Naive thymus-derived CD8-positive, alpha-beta T cell (primary cell): Measurements from ENCODE around the gene TRIM47. TPM values are rescaled to one million over a fixed set of nuclear protein-coding genes. Genes with fewer than 3 reads are reported as not detected.

Experiments used
- ATAC-seq, 2 donors: fragments of 150-1000 bp; cut with Tn5 transposase in 1 of 2; sonication (Bioruptor Pico), chemical (Tn5 transposase) in 1 of 2; 1 replicate in 1 of 2; 2 replicates in 1 of 2; pipeline ENCODE4 v1.10.0; 2021; ENCODE audit warnings: mild to moderate bottlenecking in 2 of 2, moderate library complexity in 2 of 2
- POLR2A ChIA-PET: fragments of 350-600 bp; sonication (Branson Sonifier 250); formaldehyde crosslinking; loops from one replicate; lab custom pipeline; 2021; ENCODE audit warnings: antibody characterized with exemption; lab: Charles Lee
- DNase-seq, 10 donors: peaks; one replicate each; pipeline versions ENCODE4 v3.0.0 to v3.0.0-alpha.2; 2020 to 2022
- H3K27ac Mint-ChIP-seq, 10 donors: one replicate each; pipeline ENCODE4 v1.8.0; 2020 to 2022; ENCODE audit warnings: mild to moderate bottlenecking in 10 of 10, mixed read lengths in 10 of 10, moderate library complexity in 4 of 10, inconsistent platforms in 1 of 10
- H3K27me3 Mint-ChIP-seq, 5 donors: one replicate each; pipeline ENCODE4 v1.8.0; 2021 to 2022; ENCODE audit warnings: mixed read lengths in 5 of 5
- H3K36me3 Mint-ChIP-seq, 3 donors: one replicate each; pipeline ENCODE4 v1.8.0; 2020 to 2022; ENCODE audit warnings: mixed read lengths in 3 of 3, mild to moderate bottlenecking in 2 of 3, inconsistent platforms in 1 of 3
- H3K4me1 Mint-ChIP-seq, 4 donors: one replicate each; pipeline ENCODE4 v1.8.0; 2021 to 2022; ENCODE audit warnings: mixed read lengths in 4 of 4
- H3K4me3 Mint-ChIP-seq, 10 donors: one replicate each; pipeline ENCODE4 v1.8.0; 2020 to 2022; ENCODE audit warnings: mild to moderate bottlenecking in 10 of 10, mixed read lengths in 10 of 10, moderate library complexity in 6 of 10, inconsistent platforms in 1 of 10
- H3K9me3 Mint-ChIP-seq, 9 donors: one replicate each; pipeline ENCODE4 v1.8.0; 2020 to 2022; ENCODE audit warnings: mixed read lengths in 9 of 9, mild to moderate bottlenecking in 3 of 9, inconsistent platforms in 1 of 9, moderate library complexity in 1 of 9
- polyA plus RNA-seq, 3 donors: library from polyadenylated mRNA; unstranded; fragments of 300-500 nt; fragmentation: Illumina TruSeq; gene quantifications; one replicate each; pipeline ENCODE4 v1.2.3, GENCODE V29; 2021
- total RNA-seq, 8 experiments: library from RNA in 2 of 8; stranded (reverse) in 2 of 8; gene quantifications; one replicate each; pipeline ENCODE4 v1.2.3 and lab custom pipeline; 2021 to 2026

TRIM47 gene
- total and polyA plus RNA-seq, 5 experiments from 2014 or later: 1.9 to 9.9 (median 8.5) TPM

- POLR2A ChIA-PET: interaction anchor here (0.9 to 4.8 kb wide), 21 partner anchors 8 to 360 kb away, joined by 3 to 47 read pairs (median 4); partner anchors contain the start of genes EXOC7, TRIM47, TRIM65 and UBALD2
- Mint-ChIP-seq H3K9me3 (no peaks in the 10 kb centered on the region), H3K4me1 (peaks cover 9 to 29% (median 21%) of the 10 kb centered on the region in 4 donors), H3K4me3 (peak within 1 kb of the TSS; percentile 83 to 94 (median 90)), H3K36me3 (peaks cover 0 to 20% (median 0%) of the 10 kb centered on the region in 3 donors), H3K27ac (peak within 1 kb of the TSS; percentile 85 to 97 (median 95)), H3K27me3 (no peaks in the 10 kb centered on the region)
- DNase-seq (peak; percentile 87 to 96 (median 92)), ATAC-seq (peak; percentile 95 to 97)
Measured at GRCh38 chr17:75904749-75905521, 26.6 kb upstream of the TRIM47 start, which contains the start of gene MRPL38. TSS of gene MRPL38 (minus strand) at chr17:75904884. CDS start at chr17:75904875, 9 bp downstream.

- H3K27me3 Mint-ChIP-seq: no peaks in the 10 kb centered on the region
- H3K4me3 Mint-ChIP-seq: no peak overlapping the region
- H3K9me3 Mint-ChIP-seq: no peaks in the 10 kb centered on the region
- no peak overlapping the region for H3K27ac Mint-ChIP-seq
- H3K36me3 Mint-ChIP-seq: peaks cover 0 to 37% (median 0%) of the 10 kb centered on the region in 3 donors
- H3K4me1 Mint-ChIP-seq: peaks cover 7 to 28% (median 17%) of the 10 kb centered on the region in 4 donors
- ATAC-seq: no peak
- POLR2A ChIA-PET: interaction anchor here (1.1 to 4.8 kb wide), 6 partner anchors 8 to 148 kb away, joined by 3 to 47 read pairs (median 10); partner anchors contain the start of genes GALK1, TRIM47 and WBP2
- DNase-seq: no peak
Measured at GRCh38 chr17:75902406-75902805, 24.0 kb upstream of the TRIM47 start.

GRCh38 chr17:75901727-75902126 lies 23.3 kb upstream of the TRIM47 start:
- POLR2A ChIA-PET: interaction anchor here (1.4 to 4.8 kb wide), 3 partner anchors 23 to 47 kb away, joined by 4 to 47 read pairs (median 20); partner anchors contain the start of genes TRIM47 and WBP2
- DNase-seq (no peak), ATAC-seq (no peak)

GRCh38 chr17:75900691-75901533 lies 22.5 kb upstream of the TRIM47 start:
- no peak overlapping the region for H3K4me3 Mint-ChIP-seq
- H3K27ac Mint-ChIP-seq: peak overlapping the region in 1 of 10 donors; percentile 43
- no peaks in the 10 kb centered on the region for H3K27me3 Mint-ChIP-seq
- H3K9me3 Mint-ChIP-seq: no peaks in the 10 kb centered on the region
- H3K36me3 Mint-ChIP-seq: peaks cover 0 to 37% (median 0%) of the 10 kb centered on the region in 3 donors
- ATAC-seq: no peak
- H3K4me1 Mint-ChIP-seq: peaks cover 3 to 24% (median 18%) of the 10 kb centered on the region in 4 donors
- DNase-seq: no peak
- POLR2A ChIA-PET: interaction anchor here (0.5 to 9.7 kb wide), 4 partner anchors 23 to 142 kb away, joined by 3 to 192 read pairs (median 4); partner anchors contain the start of genes TRIM47 and WBP2

More at GRCh38 chr17:75901727-75902126, 23.3 kb upstream of the TRIM47 start:
- Mint-ChIP-seq H3K27me3 (no peaks in the 10 kb centered on the region), H3K27ac (no peak overlapping the region), H3K4me1 (peaks cover 7 to 28% (median 18%) of the 10 kb centered on the region in 4 donors), H3K9me3 (no peaks in the 10 kb centered on the region), H3K4me3 (peak overlapping the region in 2 of 10 donors; percentile 30 to 34), H3K36me3 (peaks cover 0 to 37% (median 0%) of the 10 kb centered on the region in 3 donors)

- DNase-seq (no peak), ATAC-seq (no peak)
- Mint-ChIP-seq H3K36me3 (peaks cover 0 to 37% (median 1%) of the 10 kb centered on the region in 3 donors), H3K4me1 (peaks cover 12 to 29% (median 24%) of the 10 kb centered on the region in 4 donors), H3K27me3 (no peaks in the 10 kb centered on the region), H3K4me3 (peak overlapping the region in 1 of 10 donors; percentile 30), H3K9me3 (no peaks in the 10 kb centered on the region), H3K27ac (peak overlapping the region in 2 of 10 donors; percentile 41 to 82)
- POLR2A ChIA-PET: interaction anchor here (0.5 to 9.7 kb wide), 7 partner anchors 9 to 500 kb away, joined by 3 to 192 read pairs (median 3); partner anchors contain the start of genes TRIM47 and WBP2
Measured at GRCh38 chr17:75899767-75900468, 21.5 kb upstream of the TRIM47 start.

GRCh38 chr17:75899353-75899752 lies 21.0 kb upstream of the TRIM47 start:
- Mint-ChIP-seq H3K27ac (peak overlapping the region in 2 of 10 donors; percentile 41 to 82), H3K27me3 (no peaks in the 10 kb centered on the region), H3K36me3 (peaks cover 0 to 37% (median 1%) of the 10 kb centered on the region in 3 donors), H3K4me1 (peaks cover 14 to 31% (median 25%) of the 10 kb centered on the region in 4 donors), H3K4me3 (peak overlapping the region in 1 of 10 donors; percentile 45), H3K9me3 (no peaks in the 10 kb centered on the region)
- POLR2A ChIA-PET: interaction anchor here (0.5 to 9.7 kb wide), 6 partner anchors 10 to 500 kb away, joined by 3 to 192 read pairs (median 3); partner anchors contain the start of genes TRIM47 and WBP2
- no peak for DNase-seq
- ATAC-seq: no peak

- POLR2A ChIA-PET: interaction anchor here (1.5 to 9.7 kb wide), 3 partner anchors 21 to 122 kb away, joined by 3 to 192 read pairs (median 108); partner anchors contain the start of genes TRIM47 and WBP2
- peaks cover 17 to 33% (median 26%) of the 10 kb centered on the region in 4 donors for H3K4me1 Mint-ChIP-seq
- no peak for DNase-seq
- peak overlapping the region in 3 of 10 donors; percentile 1 to 75 (median 43) for H3K4me3 Mint-ChIP-seq
- H3K36me3 Mint-ChIP-seq: peaks cover 0 to 37% (median 1%) of the 10 kb centered on the region in 3 donors
- no peaks in the 10 kb centered on the region for H3K27me3 Mint-ChIP-seq
- ATAC-seq: no peak
- H3K27ac Mint-ChIP-seq: peak overlapping the region in 1 of 10 donors; percentile 34
- H3K9me3 Mint-ChIP-seq: no peaks in the 10 kb centered on the region
Measured at GRCh38 chr17:75898791-75899190, 20.4 kb upstream of the TRIM47 start.

GRCh38 chr17:75898065-75898464 lies 19.7 kb upstream of the TRIM47 start:
- Mint-ChIP-seq H3K9me3 (no peaks in the 10 kb centered on the region), H3K4me3 (peak overlapping the region in 9 of 10 donors; percentile 67 to 87 (median 76)), H3K27ac (peak overlapping the region in 7 of 10 donors; percentile 11 to 87 (median 77)), H3K27me3 (no peaks in the 10 kb centered on the region), H3K36me3 (peaks cover 0 to 37% (median 1%) of the 10 kb centered on the region in 3 donors), H3K4me1 (peaks cover 19 to 30% (median 26%) of the 10 kb centered on the region in 4 donors)
- POLR2A ChIA-PET: interaction anchor here (0.6 to 9.7 kb wide), 6 partner anchors 7 to 629 kb away, joined by 4 to 192 read pairs (median 21); partner anchors contain the start of genes MRPL38, PRPSAP1, TRIM47 and UNC13D
- ATAC-seq (no peak), DNase-seq (no peak)

GRCh38 chr17:75897160-75898019 lies 19.0 kb upstream of the TRIM47 start:
- H3K4me3 Mint-ChIP-seq: peak overlapping the region; percentile 67 to 87 (median 76)
- peaks cover 0 to 36% (median 1%) of the 10 kb centered on the region in 3 donors for H3K36me3 Mint-ChIP-seq
- H3K9me3 Mint-ChIP-seq: no peaks in the 10 kb centered on the region
- ATAC-seq (no peak), DNase-seq (no peak)
- POLR2A ChIA-PET: interaction anchor here (1.0 to 9.7 kb wide), 20 partner anchors 8 to 456 kb away, joined by 3 to 192 read pairs (median 8); partner anchors contain the start of genes FBF1, GALK1, MRPL38 and PRPSAP1
- peak overlapping the region; percentile 40 to 87 (median 78) for H3K27ac Mint-ChIP-seq
- H3K27me3 Mint-ChIP-seq: no peaks in the 10 kb centered on the region
- H3K4me1 Mint-ChIP-seq: peaks cover 19 to 28% (median 26%) of the 10 kb centered on the region in 4 donors
